Measurements from ENCODE around the gene PTPRH.
"Not testable (repeated sequence)": the region's sequence is repeated elsewhere in the genome, so short reads cannot be mapped to it uniquely, and the experiment has no call there.

PTPRH gene

DNA sequence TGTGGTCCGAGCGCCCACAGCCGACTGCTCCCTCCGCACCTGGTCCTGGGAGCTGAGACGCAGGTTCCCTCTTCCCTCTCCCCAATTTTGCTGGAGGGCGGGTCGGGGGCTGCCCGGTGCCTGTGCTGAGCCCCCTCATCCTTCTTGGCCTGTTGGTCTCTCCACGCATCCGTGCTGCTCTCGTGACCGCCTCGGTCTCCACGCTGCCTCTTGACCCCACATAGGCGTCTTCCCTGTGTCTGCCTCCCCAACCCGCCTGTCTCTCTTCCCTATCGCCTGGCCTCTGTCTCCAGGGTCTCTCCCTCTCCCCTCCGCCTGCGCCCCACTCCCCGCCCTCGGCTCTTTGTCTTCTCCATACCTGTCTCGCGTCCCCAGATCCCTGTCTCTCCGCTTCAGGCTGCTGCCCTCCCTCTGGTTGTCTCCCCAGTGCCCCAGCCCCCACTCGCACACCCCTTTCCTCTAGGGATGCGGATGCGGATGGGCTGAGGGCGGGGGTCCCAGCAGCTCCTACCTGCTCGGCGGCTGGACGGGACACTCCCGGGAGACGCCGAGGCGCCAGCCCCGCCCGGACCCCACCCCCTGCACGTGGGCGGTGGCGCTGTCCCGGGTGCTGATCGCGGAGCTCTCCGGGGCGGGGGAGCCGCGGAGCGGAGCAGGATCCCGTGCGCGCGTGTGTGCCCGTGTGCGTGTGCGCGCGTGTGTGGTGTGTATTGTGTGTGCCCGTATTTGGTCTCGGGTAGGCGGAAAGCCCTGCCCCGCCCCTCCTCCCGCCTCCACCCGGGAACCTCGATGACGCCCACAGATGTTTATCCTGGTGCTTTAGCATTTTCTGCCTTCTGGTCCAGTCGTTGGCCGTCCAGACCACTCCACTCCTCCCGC lies 29.5 kb downstream of the PTPRH start, which contains the start of gene SYT5:
Gene SYT5, minus strand, starts transcription at position 684 of the 879 bp plus-strand sequence. CDS start 1,248 bp downstream, outside the sequence.
- peak; percentile 38 for DNase-seq (ENCODE audit: low read depth)

DNA sequence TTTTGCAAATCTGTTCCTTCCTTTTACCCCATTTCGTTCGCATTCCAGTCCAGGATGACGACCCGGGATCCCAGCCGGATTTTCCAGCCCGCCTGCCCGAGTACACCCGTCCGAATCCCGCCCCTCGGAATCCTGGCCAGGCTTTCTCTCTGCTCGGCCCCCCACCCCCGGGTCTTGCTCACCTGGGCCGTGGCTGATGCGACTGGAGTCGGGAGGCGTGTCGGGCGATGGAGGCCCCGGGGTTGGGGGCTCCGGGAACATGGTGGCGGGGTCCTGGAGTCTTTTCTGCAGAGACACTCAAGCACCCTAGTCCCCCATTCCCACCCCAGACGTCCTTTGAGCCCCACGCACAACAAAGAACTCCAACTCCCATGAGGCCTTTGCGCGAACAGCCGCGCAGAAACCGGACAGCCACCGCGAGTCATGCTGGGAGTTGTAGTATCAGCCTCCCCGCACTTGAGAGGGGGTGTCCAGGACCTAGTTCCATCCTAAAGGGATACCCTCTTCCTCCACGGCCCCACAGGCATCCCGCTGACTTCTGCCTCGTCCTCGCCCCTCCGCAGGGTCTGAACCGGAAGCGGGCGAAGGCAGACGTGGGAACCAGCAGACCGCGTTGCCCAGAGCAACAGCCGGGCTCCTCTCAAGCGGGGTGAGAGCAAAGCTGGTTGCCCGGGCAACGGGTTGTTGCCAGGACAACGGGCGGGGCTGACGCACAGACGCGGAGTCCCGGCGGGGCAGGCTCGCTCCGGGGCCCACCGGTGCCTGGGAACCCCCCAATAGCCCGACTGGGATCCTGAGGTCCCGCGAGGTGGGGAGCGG lies 30.3 kb downstream of the PTPRH start:
- peak; percentile 85 for DNase-seq (ENCODE audit: low read depth)

GRCh38 chr19:55176076-55176475 lies 33.2 kb downstream of the PTPRH start:
- no peak for DNase-seq (ENCODE audit: low read depth)

DNA sequence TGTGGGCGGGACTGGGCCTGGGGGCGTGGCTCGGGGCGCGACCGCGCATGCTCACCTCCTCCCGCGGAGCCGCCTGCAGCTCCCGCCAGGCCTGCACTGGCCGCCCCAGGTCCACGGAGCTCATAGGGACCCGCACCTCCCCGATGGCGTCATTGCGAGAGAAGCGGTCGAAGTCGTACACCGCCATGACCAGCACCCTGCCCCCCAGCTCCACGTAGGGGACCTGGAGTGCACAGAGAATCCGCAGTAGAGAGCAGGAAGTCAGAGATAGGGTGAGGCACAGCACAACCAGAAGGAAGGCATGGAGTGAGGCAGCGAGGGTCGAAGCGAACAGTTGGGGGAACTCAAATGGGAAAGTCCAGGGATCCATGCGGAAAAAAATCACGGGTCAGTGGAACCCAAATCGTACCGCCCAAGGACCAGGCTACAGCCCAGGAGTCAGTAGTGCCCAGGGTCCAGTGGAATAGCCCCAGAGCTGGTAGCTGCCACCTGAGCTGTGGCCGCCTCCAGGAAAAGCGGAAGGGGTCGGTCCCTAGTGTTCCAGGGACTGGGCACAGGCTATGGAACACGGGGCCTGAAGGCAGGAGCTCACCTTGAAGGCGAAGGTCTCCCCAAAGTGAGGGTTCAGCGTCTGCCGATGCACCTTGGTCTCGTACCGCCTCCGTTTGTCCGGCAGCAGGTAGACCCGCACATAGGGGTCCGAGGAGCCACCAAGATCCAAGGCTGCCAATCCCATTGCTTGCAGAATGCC lies 34.0 kb downstream of the PTPRH start:
- DNase-seq (ENCODE audit: low read depth): no peak

- DNase-seq (ENCODE audit: low read depth): no peak
Measured at GRCh38 chr19:55174425-55175116, 34.7 kb downstream of the PTPRH start.

GRCh38 chr19:55173714-55174409 lies 35.4 kb downstream of the PTPRH start:
- DNase-seq (ENCODE audit: low read depth): peak; percentile 86

GRCh38 chr19:55173186-55173713 lies 36.1 kb downstream of the PTPRH start:
- no peak for DNase-seq (ENCODE audit: low read depth)

DNA sequence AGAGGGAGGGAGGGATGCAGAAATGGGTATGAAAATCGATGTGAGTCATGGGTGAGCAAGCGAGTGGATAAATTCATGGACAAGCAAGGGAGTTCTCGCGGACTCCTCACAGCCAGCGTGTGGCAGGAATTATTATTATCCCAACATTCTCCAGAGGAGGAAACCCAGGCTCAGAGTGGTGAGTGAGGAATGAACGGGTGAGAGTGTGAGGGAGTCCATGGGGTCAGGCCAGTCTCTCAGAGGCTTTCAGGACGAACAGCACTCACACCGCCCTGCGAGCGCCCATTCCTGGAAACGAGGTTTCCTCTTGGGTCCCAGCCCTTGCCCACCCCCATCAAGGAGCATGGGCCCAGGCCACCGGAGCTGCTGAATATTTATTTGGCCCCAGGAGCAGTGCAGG lies 36.6 kb downstream of the PTPRH start:
- DNase-seq (ENCODE audit: low read depth): peak; percentile 82

DNA sequence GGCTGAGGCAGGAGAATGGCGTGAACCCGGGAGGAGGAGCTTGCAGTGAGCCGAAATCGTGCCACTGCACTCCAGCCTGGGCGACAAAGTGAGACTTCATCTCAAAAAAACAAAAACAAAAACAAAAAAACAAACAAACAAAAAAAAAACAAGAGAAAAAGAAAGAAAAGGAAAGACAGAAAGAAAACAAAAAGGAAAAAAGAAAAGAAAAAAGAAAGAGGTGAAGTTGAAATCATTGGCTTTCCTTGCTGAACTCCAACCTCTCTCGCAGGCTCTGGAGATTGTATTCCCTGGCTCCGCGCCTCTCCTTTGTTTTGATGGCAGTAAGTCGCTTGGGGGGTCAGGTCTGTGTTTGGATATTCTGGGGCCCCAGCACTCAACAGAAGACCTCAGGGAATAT lies 37.0 kb downstream of the PTPRH start:
- not testable (repeated sequence) for DNase-seq (ENCODE audit: low read depth)

DNA sequence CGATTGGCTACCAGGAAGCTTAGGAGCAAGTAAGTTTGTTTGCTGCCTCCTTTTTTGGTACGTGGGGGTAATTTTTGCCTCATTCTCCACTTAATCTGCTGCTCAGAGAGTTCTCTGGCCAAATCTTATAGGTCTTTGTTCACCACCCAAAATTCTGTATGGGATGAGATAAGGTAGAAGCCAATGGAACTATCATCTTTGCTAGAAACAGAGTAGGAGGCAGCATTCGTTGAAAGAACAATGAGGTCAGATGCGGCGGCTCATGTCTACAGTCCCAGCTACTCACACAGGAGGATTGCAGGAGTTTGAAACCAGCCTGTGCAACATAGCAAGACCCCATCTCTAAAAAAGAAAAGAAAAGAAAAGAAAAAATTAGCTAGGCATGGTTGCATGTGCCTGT lies 37.9 kb downstream of the PTPRH start:
- DNase-seq (ENCODE audit: low read depth): no peak

DNA sequence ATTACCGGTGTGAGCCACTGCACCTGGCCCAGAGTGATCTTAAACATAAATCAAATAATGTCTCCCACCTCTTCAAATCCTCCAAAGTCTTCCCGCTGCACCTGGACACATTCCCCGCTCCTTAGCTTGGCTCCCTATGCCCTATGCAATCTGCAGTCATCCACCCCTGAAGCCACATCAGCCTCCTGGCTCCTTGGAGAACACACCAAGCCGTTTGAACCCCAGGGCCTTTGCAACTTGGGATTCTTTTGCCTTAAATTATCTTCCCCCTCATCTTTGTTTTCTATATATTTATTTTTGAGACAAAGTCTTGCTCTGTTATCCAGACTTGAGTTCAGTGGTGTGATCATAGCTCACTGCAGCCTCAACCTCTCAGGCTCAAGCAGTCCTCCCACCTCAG lies 40.2 kb downstream of the PTPRH start:
- DNase-seq (ENCODE audit: low read depth): no peak

- DNase-seq (ENCODE audit: low read depth): peak; percentile 97
Measured at GRCh38 chr19:55166530-55167268, 42.6 kb downstream of the PTPRH start, which contains the start of gene DNAAF3. Gene DNAAF3 (minus strand): TSS chr19:55166613. CDS start chr19:55166413, 200 bp downstream.

DNA sequence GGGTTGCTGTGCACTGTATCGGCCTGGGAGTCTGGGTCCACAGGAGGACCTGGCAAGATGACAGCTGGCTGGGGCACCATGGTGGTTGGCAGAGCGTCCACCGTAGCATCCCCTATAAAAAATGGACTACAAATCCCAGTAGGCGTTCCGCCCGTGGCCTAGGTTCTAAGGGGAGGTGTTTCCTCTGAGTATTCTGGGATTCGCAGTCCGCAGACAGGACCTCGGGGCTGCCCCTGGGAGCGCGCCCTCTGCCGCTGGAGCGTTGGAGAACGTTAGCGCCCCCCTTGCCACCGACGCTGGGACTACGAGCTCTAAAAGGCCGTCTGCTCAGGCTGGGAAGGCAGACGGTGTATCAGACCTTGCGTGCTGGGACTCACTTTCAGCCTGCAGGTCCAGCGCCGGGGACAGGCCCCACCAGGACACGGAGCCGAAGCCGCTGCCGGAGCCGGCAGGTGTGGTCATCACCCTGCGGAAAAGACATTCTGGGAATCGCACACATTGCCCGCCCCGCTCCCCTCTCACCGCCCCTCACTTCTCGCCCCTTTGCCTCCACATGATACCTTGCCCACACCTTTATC lies 43.3 kb downstream of the PTPRH start:
- DNase-seq (ENCODE audit: low read depth): peak; percentile 77

DNA sequence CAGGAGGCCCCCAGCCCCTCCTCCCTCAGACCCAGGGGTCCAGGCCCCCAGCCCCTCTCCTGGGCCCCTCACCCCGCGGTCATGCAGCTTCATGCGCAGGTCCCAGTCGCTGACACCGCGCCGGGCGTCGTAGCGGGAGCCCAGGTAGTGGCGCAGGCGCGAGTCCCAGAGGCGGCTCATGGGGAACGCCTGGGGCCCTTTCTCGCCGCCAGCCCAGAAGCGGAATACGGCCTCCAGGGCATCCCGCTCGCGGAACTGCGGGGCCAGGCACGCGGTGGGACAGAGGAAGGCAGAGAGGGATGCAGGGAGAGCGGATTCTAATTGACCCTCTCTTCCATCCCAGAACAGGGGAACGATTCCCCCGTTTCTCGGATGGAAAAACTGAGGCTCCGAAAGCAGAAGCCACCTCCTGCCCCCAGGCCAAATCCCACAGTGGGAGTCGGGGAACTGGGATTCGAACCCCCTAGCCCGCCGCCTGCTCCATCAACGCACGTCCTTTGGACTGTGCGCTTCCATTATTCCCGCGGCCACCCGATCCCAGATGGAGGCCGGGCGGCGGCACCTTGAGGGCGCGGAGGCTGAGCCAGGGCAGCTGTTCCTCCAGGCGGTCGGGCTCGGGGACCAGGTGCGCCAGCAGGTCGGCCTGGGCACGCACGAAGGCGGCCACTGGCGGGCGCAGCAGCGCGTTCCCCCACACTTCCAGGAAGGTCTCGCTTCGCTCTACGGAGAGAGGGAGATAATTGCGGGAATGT lies 47.6 kb downstream of the PTPRH start:
- no peak for DNase-seq (ENCODE audit: low read depth)

DNA sequence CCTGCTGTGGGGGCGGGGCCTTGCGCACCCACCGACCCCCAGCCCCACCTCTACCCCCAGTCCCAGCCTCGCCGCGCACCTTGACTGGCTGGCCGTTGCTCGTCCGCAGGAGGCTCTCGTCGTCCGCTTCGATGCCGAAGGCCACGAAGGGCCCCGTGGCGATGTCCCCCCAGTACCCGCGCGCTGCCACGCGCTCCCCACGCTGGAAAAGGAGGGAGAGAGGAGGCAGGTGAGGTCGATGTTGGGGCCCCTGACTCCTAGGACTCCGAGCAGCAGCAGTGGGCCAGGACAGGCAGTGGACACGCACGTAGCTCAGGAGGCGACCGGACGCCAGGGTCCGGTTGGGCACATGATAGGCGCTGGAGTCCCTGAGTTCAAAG lies 48.3 kb downstream of the PTPRH start:
- no peak for DNase-seq (ENCODE audit: low read depth)

DNA sequence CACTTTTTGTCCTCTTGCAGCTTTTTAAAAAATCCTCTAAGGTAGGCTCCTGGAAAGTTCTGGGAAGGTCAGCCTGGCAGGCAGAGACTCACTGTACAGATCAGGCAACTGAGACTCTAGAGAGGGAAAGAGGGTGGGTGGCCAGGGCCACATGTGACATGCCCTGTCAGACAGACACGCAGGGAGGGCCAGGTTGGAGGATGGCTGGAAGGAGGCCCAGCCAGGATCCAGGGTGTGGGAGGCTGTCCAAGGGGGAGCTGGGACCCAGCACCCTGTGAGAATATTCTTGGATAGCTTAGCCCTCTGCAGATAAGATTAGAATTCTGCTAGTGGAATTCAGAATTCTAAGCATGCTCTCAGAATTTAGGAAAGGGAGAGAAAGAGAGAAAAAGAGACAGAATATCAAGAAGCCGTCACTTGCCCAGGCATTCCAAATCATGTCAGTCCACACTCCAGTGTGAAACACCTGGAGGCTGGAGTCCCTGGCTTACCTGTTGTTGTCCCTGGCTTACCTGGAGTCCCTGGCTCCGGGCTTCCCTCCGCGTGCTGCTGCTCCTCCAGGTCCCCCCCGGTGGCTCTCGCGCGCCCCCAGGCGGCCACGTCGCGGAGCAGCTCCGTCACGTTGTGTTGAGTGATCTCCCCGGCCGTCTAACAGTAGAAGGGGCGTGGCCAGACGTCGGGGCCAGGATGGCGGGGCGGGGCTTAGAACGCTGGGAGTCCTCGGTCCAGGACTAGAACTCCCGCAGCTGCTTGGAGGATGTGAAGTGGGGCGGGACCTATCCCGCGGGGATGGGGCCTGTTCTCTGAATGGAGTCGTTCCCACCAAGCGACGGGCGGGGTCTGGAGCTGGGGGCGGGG lies 48.9 kb downstream of the PTPRH start:
- DNase-seq (ENCODE audit: low read depth): peak; percentile 92

GRCh38 chr19:55158848-55159749 lies 50.2 kb downstream of the PTPRH start:
- peak; percentile 53 for DNase-seq (ENCODE audit: low read depth)

Measured in ELR (cell line).